Activated naive CD4-positive, alpha-beta T cell treated with anti-CD3 and anti-CD28 coated beads, Interleukin-2, amount 10 ng/mL, durations not matched to agents 7 days and 5 days (primary cell): ENCODE data around the gene NINJ2.

Experiments used
- CTCF ChIA-PET: fragments of 350-600 bp; sonication (Branson Sonifier 250); formaldehyde crosslinking; loops from one replicate; lab custom pipeline; 2021; ENCODE audit warnings: antibody characterized with exemption; lab: Charles Lee
- DNase-seq: peaks from one replicate; pipeline ENCODE4 v3.0.0-alpha.2; 2020
- H3K27ac Mint-ChIP-seq: one replicate; pipeline ENCODE4 v1.8.0; 2021; ENCODE audit warnings: mild to moderate bottlenecking, moderate library complexity, mixed read lengths
- H3K27me3 Mint-ChIP-seq: one replicate; pipeline ENCODE4 v1.8.0; 2021; ENCODE audit warnings: mild to moderate bottlenecking, mixed read lengths
- H3K36me3 Mint-ChIP-seq: one replicate; pipeline ENCODE4 v1.8.0; 2021; ENCODE audit warnings: mixed read lengths
- H3K4me1 Mint-ChIP-seq: one replicate; pipeline ENCODE4 v1.8.0; 2021; ENCODE audit warnings: mixed read lengths
- H3K4me3 Mint-ChIP-seq: one replicate; pipeline ENCODE4 v1.8.0; 2021; ENCODE audit warnings: mild to moderate bottlenecking, moderate library complexity, mixed read lengths
- H3K9me3 Mint-ChIP-seq: one replicate; pipeline ENCODE4 v1.8.0; 2021; ENCODE audit warnings: mixed read lengths

The NINJ2 gene

GRCh38 chr12:611721-612120, 51.5 kb downstream of the NINJ2 start:
- DNase-seq = no peak
- CTCF ChIA-PET = interaction anchor here (0.6 to 0.8 kb wide), 3 partner anchors 36 to 149 kb away, joined by 3 read pairs; no protein-coding TSS in a partner anchor
- Mint-ChIP-seq H3K36me3 (no peaks in the 10 kb centered on the region), H3K9me3 (no peaks in the 10 kb centered on the region), H3K27me3 (peaks cover 9% of the 10 kb centered on the region), H3K4me3 (no peak overlapping the region), H3K27ac (no peak overlapping the region), H3K4me1 (peaks cover 55% of the 10 kb centered on the region)

DNA sequence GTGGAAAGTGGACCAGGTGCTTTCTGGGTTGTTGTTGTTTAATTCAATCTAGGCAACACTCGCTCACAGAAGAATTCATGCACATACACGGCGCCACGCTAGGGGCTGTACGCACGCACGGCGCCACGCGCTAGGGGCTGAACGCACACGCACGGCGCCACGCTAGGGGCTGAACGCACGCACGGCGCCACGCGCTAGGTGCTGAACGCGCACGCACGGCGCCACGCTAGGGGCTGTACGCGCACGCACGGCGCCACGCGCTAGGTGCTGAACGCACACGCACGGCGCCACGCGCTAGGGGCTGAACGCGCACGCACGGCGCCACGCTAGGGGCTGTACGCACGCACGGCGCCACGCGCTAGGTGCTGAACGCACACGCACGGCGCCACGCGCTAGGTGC, 54.3 kb downstream of the NINJ2 start:
- no peaks in the 10 kb centered on the region for H3K36me3 Mint-ChIP-seq
- CTCF ChIA-PET = interaction anchor here (1.5 to 1.7 kb wide), 3 partner anchors 33 to 207 kb away, joined by 3 to 10 read pairs (median 5); no protein-coding TSS in a partner anchor
- H3K4me1 Mint-ChIP-seq = peaks cover 41% of the 10 kb centered on the region

GRCh38 chr12:608413-608812, 54.8 kb downstream of the NINJ2 start:
- CTCF ChIA-PET = interaction anchor here (0.7 to 1.5 kb wide), 2 partner anchors 32 to 208 kb away, joined by 3 to 5 read pairs; no protein-coding TSS in a partner anchor
- no peaks in the 10 kb centered on the region for H3K36me3 Mint-ChIP-seq
- H3K9me3 Mint-ChIP-seq = no peaks in the 10 kb centered on the region
- no peak overlapping the region for H3K27ac Mint-ChIP-seq
- H3K4me1 Mint-ChIP-seq = peaks cover 41% of the 10 kb centered on the region
- H3K27me3 Mint-ChIP-seq = peaks cover 9% of the 10 kb centered on the region
- no peak overlapping the region for H3K4me3 Mint-ChIP-seq
- no peak for DNase-seq

More for the DNA sequence above, 54.3 kb downstream of the NINJ2 start:
- Mint-ChIP-seq H3K9me3 (no peaks in the 10 kb centered on the region), H3K4me3 (no peak overlapping the region), H3K27ac (no peak overlapping the region), H3K27me3 (peaks cover 9% of the 10 kb centered on the region)
- DNase-seq = no peak

DNA sequence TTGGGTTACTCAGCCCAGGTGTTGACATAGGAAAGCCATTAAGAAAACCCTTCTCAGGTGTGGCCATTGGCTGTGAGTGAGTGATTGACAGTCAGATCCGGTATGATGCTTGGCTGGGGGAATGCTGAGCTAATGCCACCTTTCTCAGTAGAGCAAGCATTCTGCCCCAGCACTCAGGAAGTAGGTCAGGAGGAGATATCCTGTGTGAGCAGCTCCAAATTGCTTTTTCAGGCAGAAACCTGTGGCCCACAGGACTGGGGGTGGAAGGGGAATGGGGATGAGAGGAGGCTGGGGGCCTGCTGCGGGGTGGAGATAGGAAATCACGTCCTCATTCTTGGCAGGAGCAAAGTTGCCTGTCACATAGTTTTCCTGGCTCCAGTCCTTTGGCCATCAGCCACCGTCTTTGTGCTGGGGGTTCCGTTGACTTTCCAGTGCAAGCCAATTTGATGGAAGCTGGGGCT, 55.7 kb downstream of the NINJ2 start:
- peaks cover 9% of the 10 kb centered on the region for H3K27me3 Mint-ChIP-seq
- peaks cover 41% of the 10 kb centered on the region for H3K4me1 Mint-ChIP-seq
- H3K4me3 Mint-ChIP-seq = no peak overlapping the region
- peak; percentile 44 for DNase-seq
- CTCF ChIA-PET = interaction anchor here (0.7 to 1.5 kb wide), 2 partner anchors 31 to 209 kb away, joined by 3 to 5 read pairs; no protein-coding TSS in a partner anchor
- H3K27ac Mint-ChIP-seq = peak overlapping the region; percentile 35
- no peaks in the 10 kb centered on the region for H3K9me3 Mint-ChIP-seq
- H3K36me3 Mint-ChIP-seq = no peaks in the 10 kb centered on the region

DNA sequence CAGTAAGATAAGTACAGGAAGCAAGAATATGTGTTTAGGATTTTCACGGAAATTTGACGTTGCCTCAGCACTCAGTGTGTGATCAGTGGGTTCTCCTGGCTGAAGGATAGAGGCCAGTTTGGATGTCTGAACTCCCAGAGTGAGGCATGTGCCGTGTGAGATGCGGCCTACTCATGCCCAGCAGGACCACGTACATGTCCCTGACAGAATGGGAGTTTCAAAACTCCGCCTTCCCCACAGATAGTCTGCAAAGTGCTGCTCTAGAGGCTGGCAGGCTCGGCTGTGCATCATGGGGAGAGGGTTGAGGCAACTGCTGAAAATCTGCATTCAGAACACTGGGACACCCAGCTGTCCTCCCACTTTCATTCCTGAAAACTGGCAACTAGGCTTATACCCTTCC, 58.3 kb downstream of the NINJ2 start:
- H3K9me3 Mint-ChIP-seq = no peaks in the 10 kb centered on the region
- peaks cover 27% of the 10 kb centered on the region for H3K4me1 Mint-ChIP-seq
- H3K27me3 Mint-ChIP-seq = peaks cover under 1% of the 10 kb centered on the region
- CTCF ChIA-PET = no interaction called here
- H3K4me3 Mint-ChIP-seq = no peak overlapping the region
- H3K36me3 Mint-ChIP-seq = no peaks in the 10 kb centered on the region
- no peak for DNase-seq
- H3K27ac Mint-ChIP-seq = no peak overlapping the region

- Mint-ChIP-seq H3K4me3 (no peak overlapping the region), H3K27ac (no peak overlapping the region), H3K36me3 (no peaks in the 10 kb centered on the region), H3K27me3 (peaks cover 4% of the 10 kb centered on the region), H3K9me3 (no peaks in the 10 kb centered on the region), H3K4me1 (peaks cover 12% of the 10 kb centered on the region)
- DNase-seq = no peak
- CTCF ChIA-PET = interaction anchor here (1.8 kb wide), 1 partner anchor 27 kb away, joined by 6 read pairs; no protein-coding TSS in a partner anchor
Observed at GRCh38 chr12:602700-603068, 60.6 kb downstream of the NINJ2 start.

- Mint-ChIP-seq H3K27ac (no peak overlapping the region), H3K9me3 (no peaks in the 10 kb centered on the region), H3K27me3 (peaks cover 4% of the 10 kb centered on the region), H3K4me1 (peaks cover 7% of the 10 kb centered on the region), H3K4me3 (no peak overlapping the region), H3K36me3 (no peaks in the 10 kb centered on the region)
- CTCF ChIA-PET = no interaction called here
- no peak for DNase-seq
Observed at GRCh38 chr12:601976-602699, 61.1 kb downstream of the NINJ2 start.

DNA sequence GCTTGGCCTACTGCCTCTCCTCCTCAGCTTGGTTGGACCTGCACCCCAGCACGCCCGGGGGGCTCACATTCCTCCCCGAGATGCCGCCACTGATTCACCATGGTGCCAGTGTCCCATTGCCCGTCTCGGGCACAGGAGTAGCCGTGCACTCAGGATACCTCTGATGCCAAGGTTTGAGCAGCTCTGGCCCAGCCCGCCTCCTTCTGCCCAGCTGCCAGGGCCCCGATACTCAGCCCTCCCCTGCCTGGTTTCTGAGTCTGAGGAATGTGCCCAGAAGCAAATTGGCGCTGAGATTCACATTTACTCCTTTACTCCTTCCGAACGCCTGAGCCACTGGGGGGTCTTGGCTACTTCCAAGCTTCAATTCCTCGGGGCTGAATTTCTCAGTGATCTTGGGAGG, 63.5 kb downstream of the NINJ2 start:
- DNase-seq = no peak
- CTCF ChIA-PET = no interaction called here
- Mint-ChIP-seq H3K27ac (no peak overlapping the region), H3K9me3 (no peaks in the 10 kb centered on the region), H3K4me3 (no peak overlapping the region), H3K36me3 (no peaks in the 10 kb centered on the region), H3K4me1 (no peaks in the 10 kb centered on the region), H3K27me3 (peaks cover 11% of the 10 kb centered on the region)

DNA sequence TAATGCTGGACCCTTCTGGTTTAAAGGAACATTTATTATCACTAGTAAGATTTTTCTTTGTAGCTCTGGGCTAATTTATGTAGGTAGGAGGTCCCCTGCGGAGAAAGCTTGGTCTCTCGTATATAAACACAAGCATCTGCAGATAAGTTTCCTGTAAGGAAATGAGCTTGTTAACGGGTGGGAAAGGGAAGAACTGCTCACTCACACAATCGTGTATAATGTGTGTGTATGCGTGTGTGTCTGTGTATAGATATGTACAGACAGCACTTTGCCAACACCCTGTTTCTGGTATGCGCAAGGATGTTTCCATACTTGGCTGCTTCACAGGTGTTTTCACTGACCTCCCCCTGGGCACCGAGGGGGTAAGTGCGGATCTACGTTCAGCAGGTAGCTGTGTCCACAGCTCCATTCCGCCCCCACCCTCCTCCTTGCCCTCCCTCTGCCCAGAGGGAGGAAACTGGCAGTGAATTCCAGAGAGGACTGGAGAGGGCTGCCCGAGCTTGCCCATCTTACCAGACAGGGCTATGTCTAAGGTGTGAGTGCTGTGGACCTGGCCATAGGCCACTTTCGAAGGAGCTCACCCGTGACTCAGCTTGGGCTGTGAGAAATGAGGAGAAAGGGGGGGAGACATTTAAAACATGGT, 65.2 kb downstream of the NINJ2 start:
- H3K9me3 Mint-ChIP-seq = no peaks in the 10 kb centered on the region
- DNase-seq = no peak
- CTCF ChIA-PET = no interaction called here
- no peaks in the 10 kb centered on the region for H3K4me1 Mint-ChIP-seq
- H3K36me3 Mint-ChIP-seq = no peaks in the 10 kb centered on the region
- H3K27me3 Mint-ChIP-seq = peaks cover 24% of the 10 kb centered on the region
- no peak overlapping the region for H3K27ac Mint-ChIP-seq
- no peak overlapping the region for H3K4me3 Mint-ChIP-seq

- no peaks in the 10 kb centered on the region for H3K36me3 Mint-ChIP-seq
- CTCF ChIA-PET = interaction anchor here (1.4 kb wide), 1 partner anchor 21 kb away, joined by 4 read pairs; no protein-coding TSS in a partner anchor
- H3K9me3 Mint-ChIP-seq = peaks cover under 1% of the 10 kb centered on the region
- H3K27ac Mint-ChIP-seq = no peak overlapping the region
- peaks cover 38% of the 10 kb centered on the region for H3K27me3 Mint-ChIP-seq
- no peak for DNase-seq
- H3K4me3 Mint-ChIP-seq = no peak overlapping the region
- no peaks in the 10 kb centered on the region for H3K4me1 Mint-ChIP-seq
Observed at GRCh38 chr12:593396-594270, 69.6 kb downstream of the NINJ2 start.

DNA sequence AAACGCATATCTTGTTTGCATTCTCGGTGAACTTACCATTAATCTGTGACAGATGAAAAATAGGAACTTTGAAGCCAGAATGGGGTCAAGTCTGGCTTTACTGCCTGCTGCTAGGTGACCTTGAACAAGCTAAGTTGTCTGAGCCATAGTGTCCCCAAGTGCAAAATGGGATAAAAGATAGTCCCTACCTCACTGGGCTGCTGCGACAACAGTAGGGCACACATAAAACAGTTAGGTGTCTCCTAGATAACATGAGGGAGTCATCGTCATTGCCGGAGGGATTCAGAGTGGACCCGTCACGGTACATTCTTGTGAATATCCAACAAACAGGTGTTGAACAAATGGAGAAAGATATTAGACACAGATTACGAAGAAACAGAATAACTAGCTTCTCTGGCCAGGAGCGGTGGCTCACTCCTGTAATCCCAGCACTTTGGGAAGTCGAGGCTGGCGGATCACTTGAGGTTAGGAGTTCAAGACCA, 71.2 kb downstream of the NINJ2 start:
- CTCF ChIA-PET = interaction anchor here (0.7 kb wide), 2 partner anchors 11 to 22 kb away, joined by 3 to 4 read pairs; no protein-coding TSS in a partner anchor

GRCh38 chr12:591167-592023, 71.8 kb downstream of the NINJ2 start:
- H3K4me1 Mint-ChIP-seq = no peaks in the 10 kb centered on the region
- CTCF ChIA-PET = interaction anchor here (0.7 kb wide), 2 partner anchors 10 to 21 kb away, joined by 3 to 4 read pairs; no protein-coding TSS in a partner anchor
- DNase-seq = no peak
- H3K9me3 Mint-ChIP-seq = peaks cover 4% of the 10 kb centered on the region
- H3K4me3 Mint-ChIP-seq = no peak overlapping the region
- peaks cover 42% of the 10 kb centered on the region for H3K27me3 Mint-ChIP-seq
- H3K27ac Mint-ChIP-seq = no peak overlapping the region
- H3K36me3 Mint-ChIP-seq = no peaks in the 10 kb centered on the region

More for the DNA sequence above, 71.2 kb downstream of the NINJ2 start:
- no peak overlapping the region for H3K4me3 Mint-ChIP-seq
- peaks cover 4% of the 10 kb centered on the region for H3K9me3 Mint-ChIP-seq
- H3K27me3 Mint-ChIP-seq = peaks cover 38% of the 10 kb centered on the region
- H3K27ac Mint-ChIP-seq = no peak overlapping the region
- H3K36me3 Mint-ChIP-seq = no peaks in the 10 kb centered on the region
- no peaks in the 10 kb centered on the region for H3K4me1 Mint-ChIP-seq
- DNase-seq = no peak

GRCh38 chr12:590206-590750, 73.0 kb downstream of the NINJ2 start:
- H3K9me3 Mint-ChIP-seq = peaks cover 4% of the 10 kb centered on the region
- H3K27me3 Mint-ChIP-seq = peaks cover 39% of the 10 kb centered on the region
- no peak overlapping the region for H3K27ac Mint-ChIP-seq
- DNase-seq = no peak
- no peaks in the 10 kb centered on the region for H3K36me3 Mint-ChIP-seq
- H3K4me1 Mint-ChIP-seq = no peaks in the 10 kb centered on the region
- no peak overlapping the region for H3K4me3 Mint-ChIP-seq
- CTCF ChIA-PET = no interaction called here
